ENCODE results near the gene RNF168.

DNA sequence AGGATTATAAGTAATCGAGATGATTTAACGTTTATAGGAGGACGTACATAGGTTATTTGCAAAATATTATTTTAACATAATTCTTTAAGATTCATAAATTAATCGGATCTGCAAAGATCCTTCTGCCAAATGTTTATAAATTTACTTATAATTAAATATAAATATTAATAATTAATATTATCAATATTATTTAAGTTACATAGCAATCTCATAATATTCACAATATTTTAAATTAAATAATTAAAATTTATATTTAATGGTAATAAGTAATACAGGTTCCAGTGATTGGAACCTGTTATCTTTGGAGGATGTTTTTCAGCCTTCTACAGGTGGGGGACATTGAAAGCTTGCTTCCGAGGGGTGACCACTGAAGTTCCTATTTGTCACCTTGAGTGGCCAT, 48.7 kb upstream of the RNF168 start:
- TF ChIP-seq CTCF (IDR thresholded peaks at IDR 0.05): no peak
- no peak for TF ChIP-seq EP300 (IDR thresholded peaks at IDR 0.05)
- no peak for TF ChIP-seq POLR2A (IDR thresholded peaks at IDR 0.05)

Data from ovary (tissue), 3 donors.